Liver (tissue), 9 donors: ENCODE results near the gene SPP2. TPM values are rescaled to one million over a fixed set of nuclear protein-coding genes. Genes with fewer than 3 reads are reported as not detected.

ENCODE experiments used
- DNase-seq: peaks from one replicate; pipeline ENCODE4 v3.0.0-alpha.2; 2017; ENCODE audit warnings: low spot score
- H3K27ac ChIP-seq, 2 donors: one replicate each; pipeline ENCODE4 v1.7.0; 2013; ENCODE audit warnings: inconsistent platforms in 2 of 2, low read length in 2 of 2, control low read depth in 1 of 2, low read depth in 1 of 2, mild to moderate bottlenecking in 1 of 2
- H3K27me3 ChIP-seq, 4 donors: one replicate each; pipeline versions ENCODE4 v1.6.1 to v1.7.0; 2013; ENCODE audit warnings: low read length in 3 of 4, inconsistent platforms in 1 of 4, mild to moderate bottlenecking in 1 of 4, moderate library complexity in 1 of 4; ENCODE audit not compliant: control insufficient read depth in 4 of 4, insufficient read depth in 4 of 4
- H3K36me3 ChIP-seq, 4 donors: one replicate each; pipeline versions ENCODE4 v1.6.1 to v1.7.0; 2013; ENCODE audit warnings: low read length in 3 of 4, mild to moderate bottlenecking in 3 of 4, low read depth in 1 of 4, moderate library complexity in 1 of 4; ENCODE audit not compliant: control insufficient read depth in 4 of 4, insufficient read depth in 3 of 4
- H3K4me1 ChIP-seq, 4 donors: one replicate each; pipeline versions ENCODE4 v1.6.1 to v1.7.0; 2013; ENCODE audit warnings: low read length in 3 of 4, mild to moderate bottlenecking in 3 of 4, moderate library complexity in 1 of 4; ENCODE audit not compliant: control insufficient read depth in 4 of 4, insufficient read depth in 4 of 4
- H3K4me3 ChIP-seq, 3 donors: one replicate each; pipeline versions ENCODE4 v1.6.1 to v1.7.0; 2013; ENCODE audit warnings: low read length in 3 of 3, control low read depth in 1 of 3, low read depth in 1 of 3, mild to moderate bottlenecking in 1 of 3
- H3K9ac ChIP-seq, 2 donors: one replicate each; pipeline ENCODE4 v1.7.0; 2013; ENCODE audit warnings: low read length in 2 of 2, mild to moderate bottlenecking in 2 of 2, moderate library complexity in 2 of 2, control low read depth in 1 of 2, low read depth in 1 of 2
- H3K9me3 ChIP-seq, 4 donors: one replicate each; pipeline versions ENCODE4 v1.6.1 to v1.7.0; 2013; ENCODE audit warnings: low read length in 3 of 4; ENCODE audit not compliant: control insufficient read depth in 4 of 4
- EGR1 ChIP-seq, 2 donors: IDR thresholded peaks; 2 replicates each; pipeline ENCODE4 v1.6.1; 2016 to 2018; ENCODE audit warnings: antibody characterized with exemption in 2 of 2, low read depth in 2 of 2
- FOXA1 ChIP-seq: IDR thresholded peaks from 2 replicates; pipeline ENCODE4 v1.6.1; 2016; ENCODE audit warnings: antibody characterized with exemption
- FOXA2 ChIP-seq: IDR thresholded peaks from 2 replicates; pipeline ENCODE4 v1.6.1; 2016; ENCODE audit warnings: antibody characterized with exemption
- GABPA ChIP-seq, 2 donors: IDR thresholded peaks in 1 of 2; conservative IDR thresholded peaks in 1 of 2; 2 replicates each; pipeline ENCODE4 v1.6.1; 2016; ENCODE audit warnings: antibody characterized with exemption in 2 of 2, mild to moderate bottlenecking in 1 of 2, moderate library complexity in 1 of 2
- HNF4A ChIP-seq, 2 donors: conservative IDR thresholded peaks; 2 replicates each; pipeline ENCODE4 v1.6.1; 2016; ENCODE audit warnings: antibody characterized with exemption in 2 of 2, mild to moderate bottlenecking in 2 of 2
- HNF4G ChIP-seq: IDR thresholded peaks from 2 replicates; pipeline ENCODE4 v1.6.1; 2016; ENCODE audit warnings: antibody characterized with exemption
- JUND ChIP-seq, 2 donors: IDR thresholded peaks; 2 replicates each; pipeline ENCODE4 v1.6.1; 2016; ENCODE audit warnings: antibody characterized with exemption in 2 of 2
- NR2F2 ChIP-seq: IDR thresholded peaks from 2 replicates; pipeline ENCODE4 v1.6.1; 2016; ENCODE audit warnings: antibody characterized with exemption
- RAD21 ChIP-seq, 2 donors: IDR thresholded peaks; 2 replicates each; pipeline ENCODE4 v1.6.1; 2016; ENCODE audit warnings: antibody characterized with exemption in 2 of 2, mild to moderate bottlenecking in 2 of 2
- RXRA ChIP-seq, 2 donors: IDR thresholded peaks; 2 replicates each; pipeline ENCODE4 v1.6.1; 2017 to 2018; ENCODE audit warnings: antibody characterized with exemption in 2 of 2, mild to moderate bottlenecking in 1 of 2
- SP1 ChIP-seq: IDR thresholded peaks from 2 replicates; pipeline ENCODE4 v1.6.1; 2018; ENCODE audit warnings: antibody characterized with exemption, mild to moderate bottlenecking
- TAF1 ChIP-seq: conservative IDR thresholded peaks from 2 replicates; pipeline ENCODE4 v1.6.1; 2016; ENCODE audit warnings: antibody characterized with exemption, mild to moderate bottlenecking
- YY1 ChIP-seq: IDR thresholded peaks from 2 replicates; pipeline ENCODE4 v1.6.1; 2016; ENCODE audit warnings: antibody characterized with exemption, mild to moderate bottlenecking
- WGBS: extraction: QIAGEN DNeasy Blood & Tissue Kit; methylation state at CpG from one replicate; pipeline ENCODE4 v1.1.7; 2013; 5-methylcytosine and 5-hydroxymethylcytosine counted together
- polyA plus RNA-seq, 2 donors: library from polyadenylated mRNA; stranded (reverse) in 1 of 2; unstranded in 1 of 2; fragments of 200-250 nt in 1 of 2; fragments of >200 nt in 1 of 2; fragmentation: Nextera tagmentation in 1 of 2; extraction: Ambion mirVana in 1 of 2; gene quantifications; one replicate each; pipeline versions ENCODE4 v1.2.1 to v1.2.3, GENCODE V29; 2013 to 2015
- total RNA-seq, 2 donors: library from RNA; depleted of rRNA; stranded (reverse); fragments of >200 nt; gene quantifications; one replicate each; pipeline ENCODE4 v1.2.3, GENCODE V29; 2014
- TF ChIP-seq, protein P1 (sequence below): IDR thresholded peaks from 2 replicates; pipeline ENCODE4 v1.6.1; 2016; ENCODE audit warnings: antibody characterized with exemption
- TF ChIP-seq, protein P2 (sequence below): IDR thresholded peaks from 2 replicates; pipeline ENCODE4 v1.6.1; 2016; ENCODE audit warnings: antibody characterized with exemption
- TF ChIP-seq, protein P3 (sequence below): IDR thresholded peaks from 2 replicates; pipeline ENCODE4 v1.6.1; 2016; ENCODE audit warnings: antibody characterized with exemption, mild to moderate bottlenecking
- TF ChIP-seq, protein P4 (sequence below): fragments of 150-350 bp; IDR thresholded peaks from 2 replicates; pipeline ENCODE4 v1.5.1; 2017; ENCODE audit warnings: improper control_type of control experiment, low read depth, low read length; ENCODE audit not compliant: missing input control
- TF ChIP-seq, protein P5 (sequence below): IDR thresholded peaks from 2 replicates; pipeline ENCODE4 v1.6.1; 2016; ENCODE audit warnings: antibody characterized with exemption
- donor health status: healthy.
- donor health status: healthy.
- donor health status: healthy.
- donor health status: healthy.
- donor health status: healthy.

Gene SPP2
- total and polyA plus RNA-seq, 4 donors = 76.7 to 584 (median 147) TPM

DNA sequence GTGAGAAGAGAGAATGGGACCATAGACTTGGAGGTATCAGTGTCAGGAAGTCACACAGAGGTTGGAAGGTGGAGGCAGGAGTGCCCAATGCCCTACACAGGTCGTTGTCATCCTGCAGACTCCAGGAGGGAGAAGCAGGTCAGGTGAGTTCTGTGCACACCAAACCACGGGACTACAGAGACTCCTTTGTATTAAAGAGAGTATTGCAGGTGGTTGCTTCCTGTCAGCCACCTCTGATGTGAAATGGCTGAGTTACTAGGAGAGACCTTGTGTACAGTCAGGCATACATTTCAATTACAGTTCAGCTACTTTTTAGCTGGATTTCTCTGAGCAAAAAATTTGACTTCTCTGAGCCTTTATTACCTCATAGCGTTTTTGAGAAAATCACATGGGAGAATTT lies 51.6 kb downstream of the SPP2 start:
- no peak for DNase-seq
- TF ChIP-seq GABPA (IDR thresholded peaks at IDR 0.05 in 1 of 2, conservative IDR thresholded peaks at IDR 0.05 in 1 of 2) (no peak), EGR1 (IDR thresholded peaks at IDR 0.05; ENCODE audit: low read depth in 2 of 2) (no peak), HNF4G (no peak), RAD21 (IDR thresholded peaks at IDR 0.05) (peak; percentile 62 to 71), FOXA2 (no peak), NR2F2 (no peak), RXRA (IDR thresholded peaks at IDR 0.05) (peak; percentile 12 to 14), YY1 (no peak), HNF4A (conservative IDR thresholded peaks at IDR 0.05) (no peak), FOXA1 (no peak), SP1 (no peak), TAF1 (no peak), JUND (IDR thresholded peaks at IDR 0.05) (no peak)
- TF ChIP-seq, protein P1, sequence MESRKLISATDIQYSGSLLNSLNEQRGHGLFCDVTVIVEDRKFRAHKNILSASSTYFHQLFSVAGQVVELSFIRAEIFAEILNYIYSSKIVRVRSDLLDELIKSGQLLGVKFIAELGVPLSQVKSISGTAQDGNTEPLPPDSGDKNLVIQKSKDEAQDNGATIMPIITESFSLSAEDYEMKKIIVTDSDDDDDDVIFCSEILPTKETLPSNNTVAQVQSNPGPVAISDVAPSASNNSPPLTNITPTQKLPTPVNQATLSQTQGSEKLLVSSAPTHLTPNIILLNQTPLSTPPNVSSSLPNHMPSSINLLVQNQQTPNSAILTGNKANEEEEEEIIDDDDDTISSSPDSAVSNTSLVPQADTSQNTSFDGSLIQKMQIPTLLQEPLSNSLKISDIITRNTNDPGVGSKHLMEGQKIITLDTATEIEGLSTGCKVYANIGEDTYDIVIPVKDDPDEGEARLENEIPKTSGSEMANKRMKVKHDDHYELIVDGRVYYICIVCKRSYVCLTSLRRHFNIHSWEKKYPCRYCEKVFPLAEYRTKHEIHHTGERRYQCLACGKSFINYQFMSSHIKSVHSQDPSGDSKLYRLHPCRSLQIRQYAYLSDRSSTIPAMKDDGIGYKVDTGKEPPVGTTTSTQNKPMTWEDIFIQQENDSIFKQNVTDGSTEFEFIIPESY = no peak
- TF ChIP-seq, protein P2, sequence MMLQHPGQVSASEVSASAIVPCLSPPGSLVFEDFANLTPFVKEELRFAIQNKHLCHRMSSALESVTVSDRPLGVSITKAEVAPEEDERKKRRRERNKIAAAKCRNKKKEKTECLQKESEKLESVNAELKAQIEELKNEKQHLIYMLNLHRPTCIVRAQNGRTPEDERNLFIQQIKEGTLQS = no peak
- TF ChIP-seq, protein P3, sequence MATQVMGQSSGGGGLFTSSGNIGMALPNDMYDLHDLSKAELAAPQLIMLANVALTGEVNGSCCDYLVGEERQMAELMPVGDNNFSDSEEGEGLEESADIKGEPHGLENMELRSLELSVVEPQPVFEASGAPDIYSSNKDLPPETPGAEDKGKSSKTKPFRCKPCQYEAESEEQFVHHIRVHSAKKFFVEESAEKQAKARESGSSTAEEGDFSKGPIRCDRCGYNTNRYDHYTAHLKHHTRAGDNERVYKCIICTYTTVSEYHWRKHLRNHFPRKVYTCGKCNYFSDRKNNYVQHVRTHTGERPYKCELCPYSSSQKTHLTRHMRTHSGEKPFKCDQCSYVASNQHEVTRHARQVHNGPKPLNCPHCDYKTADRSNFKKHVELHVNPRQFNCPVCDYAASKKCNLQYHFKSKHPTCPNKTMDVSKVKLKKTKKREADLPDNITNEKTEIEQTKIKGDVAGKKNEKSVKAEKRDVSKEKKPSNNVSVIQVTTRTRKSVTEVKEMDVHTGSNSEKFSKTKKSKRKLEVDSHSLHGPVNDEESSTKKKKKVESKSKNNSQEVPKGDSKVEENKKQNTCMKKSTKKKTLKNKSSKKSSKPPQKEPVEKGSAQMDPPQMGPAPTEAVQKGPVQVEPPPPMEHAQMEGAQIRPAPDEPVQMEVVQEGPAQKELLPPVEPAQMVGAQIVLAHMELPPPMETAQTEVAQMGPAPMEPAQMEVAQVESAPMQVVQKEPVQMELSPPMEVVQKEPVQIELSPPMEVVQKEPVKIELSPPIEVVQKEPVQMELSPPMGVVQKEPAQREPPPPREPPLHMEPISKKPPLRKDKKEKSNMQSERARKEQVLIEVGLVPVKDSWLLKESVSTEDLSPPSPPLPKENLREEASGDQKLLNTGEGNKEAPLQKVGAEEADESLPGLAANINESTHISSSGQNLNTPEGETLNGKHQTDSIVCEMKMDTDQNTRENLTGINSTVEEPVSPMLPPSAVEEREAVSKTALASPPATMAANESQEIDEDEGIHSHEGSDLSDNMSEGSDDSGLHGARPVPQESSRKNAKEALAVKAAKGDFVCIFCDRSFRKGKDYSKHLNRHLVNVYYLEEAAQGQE = no peak
- TF ChIP-seq, protein P4, sequence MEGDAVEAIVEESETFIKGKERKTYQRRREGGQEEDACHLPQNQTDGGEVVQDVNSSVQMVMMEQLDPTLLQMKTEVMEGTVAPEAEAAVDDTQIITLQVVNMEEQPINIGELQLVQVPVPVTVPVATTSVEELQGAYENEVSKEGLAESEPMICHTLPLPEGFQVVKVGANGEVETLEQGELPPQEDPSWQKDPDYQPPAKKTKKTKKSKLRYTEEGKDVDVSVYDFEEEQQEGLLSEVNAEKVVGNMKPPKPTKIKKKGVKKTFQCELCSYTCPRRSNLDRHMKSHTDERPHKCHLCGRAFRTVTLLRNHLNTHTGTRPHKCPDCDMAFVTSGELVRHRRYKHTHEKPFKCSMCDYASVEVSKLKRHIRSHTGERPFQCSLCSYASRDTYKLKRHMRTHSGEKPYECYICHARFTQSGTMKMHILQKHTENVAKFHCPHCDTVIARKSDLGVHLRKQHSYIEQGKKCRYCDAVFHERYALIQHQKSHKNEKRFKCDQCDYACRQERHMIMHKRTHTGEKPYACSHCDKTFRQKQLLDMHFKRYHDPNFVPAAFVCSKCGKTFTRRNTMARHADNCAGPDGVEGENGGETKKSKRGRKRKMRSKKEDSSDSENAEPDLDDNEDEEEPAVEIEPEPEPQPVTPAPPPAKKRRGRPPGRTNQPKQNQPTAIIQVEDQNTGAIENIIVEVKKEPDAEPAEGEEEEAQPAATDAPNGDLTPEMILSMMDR = peak; percentile 24
- TF ChIP-seq, protein P5, sequence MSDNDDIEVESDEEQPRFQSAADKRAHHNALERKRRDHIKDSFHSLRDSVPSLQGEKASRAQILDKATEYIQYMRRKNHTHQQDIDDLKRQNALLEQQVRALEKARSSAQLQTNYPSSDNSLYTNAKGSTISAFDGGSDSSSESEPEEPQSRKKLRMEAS = no peak
- H3K4me3 ChIP-seq = no peak overlapping the region
- no peaks in the 10 kb centered on the region for H3K9me3 ChIP-seq
- no peaks in the 10 kb centered on the region for H3K4me1 ChIP-seq
- H3K27ac ChIP-seq = no peak overlapping the region
- 47% methylated on average over 3 of the region's 3 CpGs for WGBS
- H3K36me3 ChIP-seq = no peaks in the 10 kb centered on the region
- H3K9ac ChIP-seq = no peak overlapping the region
- H3K27me3 ChIP-seq = no peaks in the 10 kb centered on the region
